Mesendoderm (in vitro differentiated cells): ENCODE measurements around the gene NOSIP. TPM values are rescaled to one million over a fixed set of nuclear protein-coding genes. Genes with fewer than 3 reads are reported as not detected.

Source experiments
- DNase-seq: peaks from one replicate; pipeline ENCODE4 v3.0.0; 2013
- H2AK5ac ChIP-seq: 2 replicates; pipeline ENCODE4 v1.6.1; 2013; ENCODE audit warnings: low read length, inconsistent platforms
- H2BK120ac ChIP-seq: 2 replicates; pipeline ENCODE4 v1.6.1; 2013; ENCODE audit warnings: low read depth, mild to moderate bottlenecking, low read length, moderate library complexity, mixed read lengths
- H2BK15ac ChIP-seq: replicated peaks from 2 replicates; pipeline ENCODE4 v1.6.1; 2013; ENCODE audit warnings: low read depth, mild to moderate bottlenecking, moderate library complexity
- H2BK5ac ChIP-seq: 2 replicates; pipeline ENCODE4 v1.6.1; 2013; ENCODE audit warnings: low read length, inconsistent platforms
- H3K18ac ChIP-seq: 2 replicates; pipeline ENCODE4 v1.6.1; 2013; ENCODE audit warnings: mild to moderate bottlenecking, low read length, mixed read lengths
- H3K23ac ChIP-seq: one replicate; pipeline ENCODE4 v1.6.1; 2013; ENCODE audit warnings: low read length
- H3K27ac ChIP-seq: 2 replicates; pipeline ENCODE4 v1.5.1; 2013; ENCODE audit warnings: low read depth, mild to moderate bottlenecking, inconsistent platforms, low read length, moderate library complexity
- H3K27me3 ChIP-seq: 2 replicates; pipeline ENCODE4 v1.6.1; 2013; ENCODE audit warnings: low read length, control low read depth, mild to moderate bottlenecking, inconsistent platforms; ENCODE audit not compliant: insufficient read depth, poor library complexity
- H3K36me3 ChIP-seq: 2 replicates; pipeline ENCODE4 v1.6.1; 2013; ENCODE audit warnings: low read length, inconsistent platforms; ENCODE audit not compliant: control insufficient read depth, insufficient read depth
- H3K4ac ChIP-seq: one replicate; pipeline ENCODE4 v1.6.1; 2013; ENCODE audit warnings: low read depth, mild to moderate bottlenecking, low read length, moderate library complexity
- H3K4me1 ChIP-seq: 2 replicates; pipeline ENCODE4 v1.6.1; 2013; ENCODE audit warnings: low read depth, low read length, inconsistent platforms; ENCODE audit not compliant: control insufficient read depth
- H3K4me2 ChIP-seq: 2 replicates; pipeline ENCODE4 v1.6.1; 2013; ENCODE audit warnings: low read length
- H3K4me3 ChIP-seq: 2 replicates; pipeline ENCODE4 v1.5.1; 2013; ENCODE audit warnings: mild to moderate bottlenecking, low read length
- H3K56ac ChIP-seq: one replicate; pipeline ENCODE4 v1.6.1; 2013; ENCODE audit warnings: low read length
- H3K79me1 ChIP-seq: 2 replicates; pipeline ENCODE4 v1.6.1; 2013; ENCODE audit warnings: low read length, inconsistent platforms
- H3K79me2 ChIP-seq: 2 replicates; pipeline ENCODE4 v1.6.1; 2013; ENCODE audit warnings: mild to moderate bottlenecking, low read length; ENCODE audit not compliant: control insufficient read depth, insufficient read depth
- H3K9ac ChIP-seq: 2 replicates; pipeline ENCODE4 v1.6.1; 2013; ENCODE audit warnings: low read length, inconsistent platforms
- H4K5ac ChIP-seq: one replicate; pipeline ENCODE4 v1.6.1; 2013; ENCODE audit warnings: low read length
- H4K8ac ChIP-seq: one replicate; pipeline ENCODE4 v1.6.1; 2013; ENCODE audit warnings: low read depth, mild to moderate bottlenecking, control low read depth, low read length, moderate library complexity
- WGBS: extraction: QIAGEN DNeasy Blood & Tissue Kit; methylation state at CpG from one replicate; pipeline ENCODE4 v1.1.7; 2013; ENCODE audit warnings: low lambda C conversion rate, missing lambda C conversion rate; ENCODE audit not compliant: insufficient coverage; ENCODE audit errors: extremely low coverage; 5-methylcytosine and 5-hydroxymethylcytosine counted together
- small RNA-seq: library from polyadenylated mRNA; stranded (forward); fragments of <200 nt; extraction: miRNeasy Mini kit (QIAGEN cat#:217004); gene quantifications from one replicate; pipeline ENCODE3, GENCODE V24; 2013; ENCODE audit not compliant: insufficient read depth

The NOSIP gene

GRCh38 chr19:49512970-49513745 lies 67.2 kb downstream of the NOSIP start:
- H2BK5ac ChIP-seq = no peak overlapping the region

GRCh38 chr19:49507803-49508494 lies 72.4 kb downstream of the NOSIP start:
- no peak overlapping the region for H2BK5ac ChIP-seq
- H3K56ac ChIP-seq = no peak overlapping the region
- WGBS = no CpG with 5 or more reads among the region's 12 CpGs
- DNase-seq = no peak
- H3K4me2 ChIP-seq = no peak overlapping the region
- no peaks in the 10 kb centered on the region for H3K79me1 ChIP-seq
- no peak overlapping the region for H2AK5ac ChIP-seq
- H3K27me3 ChIP-seq = no peaks in the 10 kb centered on the region
- no peak overlapping the region for H2BK15ac ChIP-seq
- no peak overlapping the region for H3K4me3 ChIP-seq
- H4K5ac ChIP-seq = no peak overlapping the region
- no peak overlapping the region for H3K23ac ChIP-seq
- no peak overlapping the region for H3K27ac ChIP-seq
- H3K36me3 ChIP-seq = no peaks in the 10 kb centered on the region
- H3K79me2 ChIP-seq = no peaks in the 10 kb centered on the region
- H3K18ac ChIP-seq = no peak overlapping the region
- H3K4ac ChIP-seq = no peak overlapping the region
- no peak overlapping the region for H4K8ac ChIP-seq
- no peaks in the 10 kb centered on the region for H3K4me1 ChIP-seq
- H2BK120ac ChIP-seq = no peak overlapping the region
- H3K9ac ChIP-seq = no peak overlapping the region

More at GRCh38 chr19:49512970-49513745, 67.2 kb downstream of the NOSIP start:
- Histone ChIP-seq H4K8ac (peak overlapping the region; percentile 91), H4K5ac (no peak overlapping the region), H2BK15ac (no peak overlapping the region), H3K36me3 (no peaks in the 10 kb centered on the region), H3K9ac (peak overlapping the region; percentile 75), H3K79me1 (no peaks in the 10 kb centered on the region), H2AK5ac (no peak overlapping the region), H3K18ac (peak overlapping the region; percentile 55), H3K4me1 (no peaks in the 10 kb centered on the region), H3K4me2 (peak overlapping the region; percentile 59), H3K4me3 (peak overlapping the region; percentile 49), H3K27me3 (no peaks in the 10 kb centered on the region), H3K79me2 (no peaks in the 10 kb centered on the region), H3K23ac (no peak overlapping the region), H3K4ac (peak overlapping the region; percentile 38), H3K56ac (peak overlapping the region; percentile 90), H2BK120ac (no peak overlapping the region), H3K27ac (peak overlapping the region; percentile 89)
- WGBS = no CpG with 5 or more reads among the region's 50 CpGs
- DNase-seq = peak; percentile 56

- peak; percentile 90 for DNase-seq
- H2BK5ac ChIP-seq = no peak overlapping the region
Observed at GRCh38 chr19:49506575-49507105, 73.7 kb downstream of the NOSIP start.

More at GRCh38 chr19:49506575-49507105, 73.7 kb downstream of the NOSIP start:
- Histone ChIP-seq H2BK120ac (no peak overlapping the region), H2BK15ac (no peak overlapping the region), H3K27ac (no peak overlapping the region), H2AK5ac (no peak overlapping the region), H4K8ac (no peak overlapping the region), H3K56ac (peak overlapping the region; percentile 50), H3K23ac (no peak overlapping the region), H4K5ac (no peak overlapping the region), H3K4me2 (no peak overlapping the region), H3K36me3 (no peaks in the 10 kb centered on the region), H3K4me1 (no peaks in the 10 kb centered on the region), H3K18ac (no peak overlapping the region), H3K79me2 (no peaks in the 10 kb centered on the region), H3K4me3 (no peak overlapping the region), H3K27me3 (no peaks in the 10 kb centered on the region), H3K4ac (no peak overlapping the region), H3K9ac (no peak overlapping the region), H3K79me1 (no peaks in the 10 kb centered on the region)
- WGBS = no CpG with 5 or more reads among the region's 8 CpGs

Small RNA genes lying within 50 kb of the gene (small RNA-seq; reads per million reads assigned to genes)
- gene RF00019 = not detected
